DOHH2 (cell line): ENCODE measurements around the gene PGS1.

ENCODE experiments used
- H3F3A ChIP-seq: fragments of 200-600 bp; sonication (generic), shearing (Covaris generic); 2 replicates; pipeline ENCODE4 v1.6.0; 2016; ENCODE audit warnings: antibody characterized with exemption, mild to moderate bottlenecking; ENCODE audit not compliant: control insufficient read depth, insufficient read depth
- H3K27ac ChIP-seq: fragments of 200-600 bp; sonication (generic); 2 replicates; pipeline ENCODE4 v1.5.1; 2014; ENCODE audit warnings: low read depth, mild to moderate bottlenecking, low read length, moderate library complexity
- H3K27me3 ChIP-seq: fragments of 200-600 bp; sonication (generic); 2 replicates; pipeline ENCODE4 v1.6.1; 2014; ENCODE audit warnings: mild to moderate bottlenecking, low read length, mixed read lengths; ENCODE audit not compliant: control insufficient read depth
- H3K36me3 ChIP-seq: fragments of 200-600 bp; sonication (generic); 2 replicates; pipeline ENCODE4 v1.6.1; 2014; ENCODE audit warnings: mild to moderate bottlenecking, low read length, moderate library complexity, mixed read lengths; ENCODE audit not compliant: control insufficient read depth
- H3K4me1 ChIP-seq: fragments of 200-600 bp; sonication (generic); 2 replicates; pipeline ENCODE4 v1.6.1; 2014; ENCODE audit warnings: mild to moderate bottlenecking, low read length, mixed read lengths; ENCODE audit not compliant: control insufficient read depth
- H3K4me2 ChIP-seq: fragments of 200-600 bp; sonication (generic); 2 replicates; pipeline ENCODE4 v1.6.0; 2014; ENCODE audit warnings: mild to moderate bottlenecking, low read length, moderate library complexity
- H3K4me3 ChIP-seq: fragments of 200-600 bp; sonication (generic); 2 replicates; pipeline ENCODE4 v1.5.1; 2014; ENCODE audit warnings: mild to moderate bottlenecking, low read length, mixed read lengths
- H3K79me2 ChIP-seq: fragments of 200-600 bp; sonication (generic); 2 replicates; pipeline ENCODE4 v1.6.1; 2014; ENCODE audit warnings: mild to moderate bottlenecking, low read length, mixed read lengths; ENCODE audit not compliant: control insufficient read depth
- H3K9me2 ChIP-seq: fragments of 200-600 bp; sonication (generic); replicated peaks from 2 replicates; pipeline ENCODE4 v1.6.1; 2014; ENCODE audit warnings: mild to moderate bottlenecking, low read length, mixed read lengths; ENCODE audit not compliant: control insufficient read depth
- H3K9me3 ChIP-seq: fragments of 200-600 bp; sonication (generic); 2 replicates; pipeline ENCODE4 v1.6.1; 2014; ENCODE audit warnings: antibody characterized with exemption, low read length, mixed read lengths; ENCODE audit not compliant: control insufficient read depth, insufficient read depth
- H4K20me1 ChIP-seq: fragments of 200-600 bp; sonication (generic); 2 replicates; pipeline ENCODE4 v1.6.0; 2014; ENCODE audit warnings: low read depth, mild to moderate bottlenecking, antibody characterized with exemption, low read length, moderate library complexity; ENCODE audit not compliant: control insufficient read depth, insufficient read depth
- CTCF ChIP-seq: fragments of 200-600 bp; sonication (generic); IDR thresholded peaks from one replicate; pipeline ENCODE4 v1.5.1; 2014; ENCODE audit warnings: antibody characterized with exemption, mild to moderate bottlenecking, low read depth, low read length; ENCODE audit not compliant: poor library complexity, severe bottlenecking
- EZH2phosphoT487 ChIP-seq: fragments of 200-600 bp; sonication (generic); IDR thresholded peaks from 2 replicates; pipeline ENCODE4 v1.6.1; 2017; ENCODE audit warnings: borderline replicate concordance, mild to moderate bottlenecking, antibody characterized with exemption, low read length, moderate library complexity, mixed read lengths

The PGS1 gene

DNA sequence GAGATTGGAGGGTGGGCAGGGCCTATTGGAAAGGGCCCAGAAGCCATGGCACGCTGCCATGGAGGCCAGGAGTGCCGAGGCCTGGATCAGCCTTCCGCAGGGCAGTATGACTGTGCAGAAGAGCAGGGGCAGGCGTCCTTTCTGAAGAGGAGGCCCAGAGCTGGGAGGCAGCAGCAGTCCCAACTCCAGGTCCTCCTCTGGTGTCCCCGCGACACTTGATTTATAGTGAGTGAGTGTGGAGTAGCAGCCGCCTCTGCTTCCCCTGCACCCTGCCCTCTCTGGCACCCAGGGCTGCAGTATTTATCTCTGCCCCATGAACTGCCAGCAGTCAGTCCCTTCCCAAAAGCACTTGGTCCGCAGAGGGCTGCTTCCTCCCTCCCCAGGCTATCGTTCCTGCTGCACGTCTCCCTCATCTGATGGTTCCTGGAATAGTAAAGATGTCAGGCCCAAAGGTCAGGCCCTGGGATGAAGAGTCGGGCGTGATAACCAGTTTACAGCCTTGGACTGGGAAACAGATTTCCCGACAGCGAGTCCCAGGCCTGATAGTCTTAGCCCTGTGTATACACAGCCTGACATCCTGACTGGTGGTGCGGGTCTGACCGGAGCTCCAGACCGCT, 32.9 kb downstream of the PGS1 start:
- Histone ChIP-seq H4K20me1 (peaks cover 7% of the 10 kb centered on the region), H3K9me3 (no peaks in the 10 kb centered on the region), H3K4me3 (no peak overlapping the region), H3K79me2 (peaks cover 37% of the 10 kb centered on the region), H3K4me1 (peaks cover 5% of the 10 kb centered on the region; the same call in 1 of the 2 replicates), H3K4me2 (no peak overlapping the region), H3K9me2 (no peaks in the 10 kb centered on the region), H3F3A (no peaks in the 10 kb centered on the region), H3K27ac (no peak overlapping the region), H3K27me3 (no peaks in the 10 kb centered on the region), H3K36me3 (peaks cover 36% of the 10 kb centered on the region)
- TF ChIP-seq EZH2phosphoT487 (no peak), CTCF (no peak)

DNA sequence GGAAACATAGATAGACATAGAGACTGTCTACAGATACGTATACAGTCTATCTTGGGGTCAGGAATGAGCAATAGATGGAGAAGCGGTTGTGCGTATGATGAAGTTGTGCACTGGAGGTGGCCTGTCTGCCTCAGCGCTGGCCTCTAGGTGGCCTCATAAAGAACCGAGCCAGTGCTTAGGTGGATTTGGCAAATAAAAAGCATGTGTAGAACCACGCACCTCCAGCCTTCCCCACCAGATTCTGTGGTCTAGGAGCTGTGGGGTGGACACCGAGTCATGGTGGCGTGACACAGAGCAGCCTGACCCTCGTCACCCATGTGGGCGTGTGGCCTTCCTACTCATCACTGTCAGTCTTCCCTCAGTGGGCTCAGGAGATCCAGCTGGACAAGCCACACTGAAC, 34.0 kb downstream of the PGS1 start:
- peaks cover 5% of the 10 kb centered on the region; the same call in 1 of the 2 replicates for H3K4me1 ChIP-seq
- peaks cover 27% of the 10 kb centered on the region for H3K79me2 ChIP-seq

GRCh38 chr17:78414178-78415162, 36.0 kb downstream of the PGS1 start:
- no peak for TF ChIP-seq CTCF
- no peak for TF ChIP-seq EZH2phosphoT487
- Histone ChIP-seq H3K4me1 (peaks cover 5% of the 10 kb centered on the region; the same call in 1 of the 2 replicates), H3K9me3 (no peaks in the 10 kb centered on the region), H3F3A (no peaks in the 10 kb centered on the region), H3K9me2 (no peaks in the 10 kb centered on the region), H3K79me2 (peaks cover 8% of the 10 kb centered on the region), H3K27ac (no peak overlapping the region), H4K20me1 (peaks cover 7% of the 10 kb centered on the region), H3K36me3 (peaks cover 20% of the 10 kb centered on the region; the same call in 1 of the 2 replicates), H3K4me3 (no peak overlapping the region), H3K27me3 (no peaks in the 10 kb centered on the region), H3K4me2 (no peak overlapping the region)

More for the DNA sequence above, 34.0 kb downstream of the PGS1 start:
- Histone ChIP-seq H4K20me1 (peaks cover 7% of the 10 kb centered on the region), H3K36me3 (peaks cover 28% of the 10 kb centered on the region; the same call in 1 of the 2 replicates), H3F3A (no peaks in the 10 kb centered on the region), H3K27ac (no peak overlapping the region), H3K9me2 (no peaks in the 10 kb centered on the region), H3K4me3 (no peak overlapping the region), H3K27me3 (no peaks in the 10 kb centered on the region), H3K4me2 (no peak overlapping the region), H3K9me3 (no peaks in the 10 kb centered on the region)
- TF ChIP-seq CTCF = peak; percentile 48
- TF ChIP-seq EZH2phosphoT487 = no peak
